Measurements from ENCODE around the gene PLCH1. TPM values are rescaled to one million over a fixed set of nuclear protein-coding genes. Genes with fewer than 3 reads are reported as not detected.

Gene PLCH1
- total RNA-seq, 2 donors from 2014 or later: 12.0 to 12.4 TPM

GRCh38 chr3:155393316-155393715 is 351.6 kb downstream of the PLCH1 start:
- Histone ChIP-seq H3K9ac (ENCODE audit: extremely low read depth, low read length, poor library complexity, severe bottlenecking) (no peak overlapping the region), H3K36me3 (ENCODE audit: control insufficient read depth, insufficient read depth, low read length) (no peaks in the 10 kb centered on the region), H3K4me1 (ENCODE audit: control insufficient read depth, insufficient read depth, low read length) (no peaks in the 10 kb centered on the region), H3K9me3 (ENCODE audit: control insufficient read depth, low read length) (peaks cover 5% of the 10 kb centered on the region), H3K27me3 (ENCODE audit: control insufficient read depth, insufficient read depth, low read length, poor library complexity, severe bottlenecking) (no peaks in the 10 kb centered on the region), H3K4me3 (ENCODE audit: low read length) (no peak overlapping the region), H3K27ac (ENCODE audit: low read depth, low read length) (no peak overlapping the region)
- Mint-ChIP-seq H3K36me3 (ENCODE audit: low read depth) (no peaks in the 10 kb centered on the region), H3K27me3 (ENCODE audit: insufficient read depth) (no peaks in the 10 kb centered on the region), H3K27ac (no peak overlapping the region), H3K9me3 (peaks cover 12% of the 10 kb centered on the region), H3K4me1 (no peaks in the 10 kb centered on the region), H3K4me3 (no peak overlapping the region)
- no peak for DNase-seq
- no peak for TF ChIP-seq CTCF (conservative IDR thresholded peaks at IDR 0.05)
- WGBS, 2 experiments (ENCODE audit: insufficient coverage in 1 of 2, insufficient read length in 1 of 2): 100% methylated on average over 1 of the region's 1 CpG

GRCh38 chr3:155392138-155392537 is 352.7 kb downstream of the PLCH1 start:
- H3K9ac ChIP-seq (ENCODE audit: extremely low read depth, low read length, poor library complexity, severe bottlenecking): no peak overlapping the region
- no peaks in the 10 kb centered on the region for H3K4me1 Mint-ChIP-seq
- no peak for TF ChIP-seq CTCF (conservative IDR thresholded peaks at IDR 0.05)
- H3K27ac Mint-ChIP-seq: no peak overlapping the region
- WGBS, 2 experiments (ENCODE audit: insufficient coverage in 1 of 2, insufficient read length in 1 of 2): 88% methylated on average over 1 of the region's 1 CpG; no CpG with 5 or more reads in 1 of the 2 experiments
- H3K4me1 ChIP-seq (ENCODE audit: control insufficient read depth, insufficient read depth, low read length): no peaks in the 10 kb centered on the region
- H3K27ac ChIP-seq (ENCODE audit: low read depth, low read length): no peak overlapping the region
- H3K9me3 ChIP-seq (ENCODE audit: control insufficient read depth, low read length): peaks cover 5% of the 10 kb centered on the region
- H3K27me3 Mint-ChIP-seq (ENCODE audit: insufficient read depth): no peaks in the 10 kb centered on the region
- peaks cover 12% of the 10 kb centered on the region for H3K9me3 Mint-ChIP-seq
- DNase-seq: no peak
- H3K27me3 ChIP-seq (ENCODE audit: control insufficient read depth, insufficient read depth, low read length, poor library complexity, severe bottlenecking): no peaks in the 10 kb centered on the region
- H3K4me3 ChIP-seq (ENCODE audit: low read length): no peak overlapping the region
- H3K36me3 ChIP-seq (ENCODE audit: control insufficient read depth, insufficient read depth, low read length): no peaks in the 10 kb centered on the region
- no peak overlapping the region for H3K4me3 Mint-ChIP-seq
- H3K36me3 Mint-ChIP-seq (ENCODE audit: low read depth): no peaks in the 10 kb centered on the region

- no peak overlapping the region for H3K4me3 Mint-ChIP-seq
Observed at GRCh38 chr3:155391551-155391958, 353.3 kb downstream of the PLCH1 start.

More at GRCh38 chr3:155391551-155391958, 353.3 kb downstream of the PLCH1 start:
- 79 to 86% methylated on average over 2 of the region's 2 CpGs for WGBS, 2 experiments (ENCODE audit: insufficient coverage in 1 of 2, insufficient read length in 1 of 2)
- Histone ChIP-seq H3K4me1 (ENCODE audit: control insufficient read depth, insufficient read depth, low read length) (no peaks in the 10 kb centered on the region), H3K27ac (ENCODE audit: low read depth, low read length) (no peak overlapping the region), H3K9ac (ENCODE audit: extremely low read depth, low read length, poor library complexity, severe bottlenecking) (no peak overlapping the region), H3K27me3 (ENCODE audit: control insufficient read depth, insufficient read depth, low read length, poor library complexity, severe bottlenecking) (no peaks in the 10 kb centered on the region), H3K4me3 (ENCODE audit: low read length) (no peak overlapping the region), H3K36me3 (ENCODE audit: control insufficient read depth, insufficient read depth, low read length) (no peaks in the 10 kb centered on the region), H3K9me3 (ENCODE audit: control insufficient read depth, low read length) (peaks cover 5% of the 10 kb centered on the region)
- Mint-ChIP-seq H3K36me3 (ENCODE audit: low read depth) (no peaks in the 10 kb centered on the region), H3K9me3 (peaks cover 12% of the 10 kb centered on the region), H3K4me1 (peaks cover 2% of the 10 kb centered on the region), H3K27me3 (ENCODE audit: insufficient read depth) (no peaks in the 10 kb centered on the region), H3K27ac (no peak overlapping the region)
- DNase-seq: no peak
- TF ChIP-seq CTCF (conservative IDR thresholded peaks at IDR 0.05): no peak
